ENCODE measurements around the gene HPS4.
A peak's percentile ranks its signal among the peaks of the same experiment; 100 is the strongest.

Gene HPS4

GRCh38 chr22:26466196-26466595, 17.4 kb downstream of the HPS4 start:
- DNase-seq (ENCODE audit: low read depth in 2 of 2) = no peak

DNA sequence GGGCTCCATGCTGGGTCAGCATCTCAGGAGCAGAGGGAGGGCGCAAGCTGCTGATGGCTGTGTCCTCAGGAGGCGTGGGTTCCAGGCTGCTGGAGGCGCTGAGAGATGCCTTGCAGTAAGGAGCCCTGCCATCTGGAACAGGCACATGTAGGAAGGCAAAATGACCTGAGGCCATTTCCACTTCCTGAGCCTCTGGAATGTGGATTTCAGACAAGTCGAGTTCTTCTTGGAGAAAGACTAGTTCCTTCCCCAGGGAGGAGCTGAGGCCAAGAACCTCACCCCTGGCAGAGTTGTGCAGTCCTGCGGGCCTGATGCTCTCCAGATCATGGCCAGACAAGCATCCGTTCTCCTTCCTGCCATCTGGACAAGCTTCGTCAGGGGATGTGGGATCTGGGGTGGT, 19.3 kb downstream of the HPS4 start:
- no peak for DNase-seq (ENCODE audit: low read depth in 2 of 2)

DNA sequence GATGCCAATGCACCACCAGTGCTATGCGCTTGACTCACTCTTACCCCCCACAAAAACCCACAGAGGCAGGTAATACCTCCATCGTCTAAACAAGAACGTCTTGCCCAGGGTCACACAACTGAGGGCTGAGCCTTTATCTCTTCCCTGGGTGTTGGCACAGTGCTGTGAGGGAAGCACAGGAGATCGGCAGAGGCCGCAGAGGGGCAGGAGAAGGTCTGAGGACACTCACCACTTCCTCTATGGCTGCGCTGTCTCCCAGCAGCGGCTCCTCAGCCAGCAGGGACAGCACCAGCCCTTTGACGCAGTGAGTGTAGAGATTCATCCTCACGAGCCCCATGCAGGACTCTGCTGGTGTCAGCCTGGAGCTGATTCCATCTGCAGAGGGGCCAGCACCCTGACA, 19.9 kb downstream of the HPS4 start:
- DNase-seq (ENCODE audit: low read depth in 2 of 2) = no peak

- DNase-seq (ENCODE audit: low read depth in 2 of 2) = no peak
Measured at GRCh38 chr22:26463101-26463661, 20.4 kb downstream of the HPS4 start.

GRCh38 chr22:26462641-26463040, 20.9 kb downstream of the HPS4 start:
- no peak for DNase-seq (ENCODE audit: low read depth in 2 of 2)

DNA sequence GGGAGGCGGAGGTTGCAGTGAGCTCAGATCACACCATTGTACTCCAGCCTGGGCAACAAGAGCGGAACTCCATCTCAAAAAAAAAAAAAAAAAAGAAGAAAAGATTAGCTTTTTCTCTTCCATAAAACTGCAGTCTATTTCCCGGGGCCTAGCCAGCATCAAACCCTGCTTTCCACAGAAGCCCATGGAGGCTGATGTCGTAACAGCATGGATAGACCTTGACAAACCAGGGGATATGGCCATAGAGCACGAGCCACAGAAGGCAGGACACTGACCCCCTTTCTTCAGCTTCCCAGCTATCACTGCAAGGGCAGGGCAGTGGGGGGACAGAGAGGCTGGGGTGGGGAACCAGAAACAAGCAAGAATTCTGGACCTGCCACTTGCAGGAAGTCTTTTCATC, 21.5 kb downstream of the HPS4 start:
- no peak for DNase-seq (ENCODE audit: low read depth in 2 of 2)

DNA sequence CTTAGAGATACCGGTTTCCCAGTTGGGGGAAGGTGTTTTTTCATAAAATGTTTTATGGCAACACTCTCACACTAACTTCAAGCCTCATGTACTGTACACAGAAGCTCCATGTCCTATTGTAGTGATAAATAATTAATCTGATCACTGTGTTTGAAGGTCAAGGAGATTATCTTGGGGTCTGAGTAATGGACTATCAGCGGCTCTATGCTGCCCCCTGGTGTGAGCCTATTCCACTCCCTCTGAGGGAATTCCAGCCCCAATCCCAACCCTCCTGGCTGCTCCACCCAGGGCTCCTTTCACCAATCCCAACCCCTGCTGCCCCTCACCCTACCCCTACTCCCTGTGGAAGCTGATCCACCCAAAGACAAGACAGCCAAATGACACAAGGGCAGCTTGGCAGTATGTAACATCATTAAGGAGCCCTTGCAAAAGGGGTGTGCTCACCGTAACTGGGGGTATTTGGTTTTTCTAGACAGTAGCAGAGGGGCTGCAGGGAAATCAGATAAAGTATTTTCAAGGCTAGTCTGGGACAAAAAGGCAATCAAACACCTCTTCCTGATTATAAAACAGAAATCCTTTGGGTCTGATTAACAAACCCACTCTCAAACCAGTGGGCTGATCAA, 22.3 kb downstream of the HPS4 start:
- peak in 1 of 2 donors; percentile 12 for DNase-seq (ENCODE audit: low read depth in 2 of 2)

DNA sequence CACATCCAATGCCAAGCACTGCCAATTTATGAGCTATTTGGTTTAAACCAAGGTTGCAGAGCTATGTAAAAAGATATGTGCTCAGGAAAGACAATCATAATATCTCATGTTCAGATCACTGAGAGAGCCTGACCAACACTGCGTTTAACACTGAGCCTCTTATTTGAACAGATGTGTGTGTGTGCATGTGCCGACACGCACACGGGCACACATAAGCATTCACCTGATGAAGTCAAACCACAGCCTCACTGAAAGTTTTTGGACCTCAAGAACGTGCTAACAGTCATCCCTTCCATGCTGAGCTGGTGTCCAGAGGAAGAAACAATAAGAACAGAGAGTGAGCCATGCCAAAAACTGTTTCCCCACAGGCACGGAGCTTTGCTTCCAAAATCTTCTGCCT, 23.4 kb downstream of the HPS4 start:
- DNase-seq (ENCODE audit: low read depth in 2 of 2) = no peak

DNA sequence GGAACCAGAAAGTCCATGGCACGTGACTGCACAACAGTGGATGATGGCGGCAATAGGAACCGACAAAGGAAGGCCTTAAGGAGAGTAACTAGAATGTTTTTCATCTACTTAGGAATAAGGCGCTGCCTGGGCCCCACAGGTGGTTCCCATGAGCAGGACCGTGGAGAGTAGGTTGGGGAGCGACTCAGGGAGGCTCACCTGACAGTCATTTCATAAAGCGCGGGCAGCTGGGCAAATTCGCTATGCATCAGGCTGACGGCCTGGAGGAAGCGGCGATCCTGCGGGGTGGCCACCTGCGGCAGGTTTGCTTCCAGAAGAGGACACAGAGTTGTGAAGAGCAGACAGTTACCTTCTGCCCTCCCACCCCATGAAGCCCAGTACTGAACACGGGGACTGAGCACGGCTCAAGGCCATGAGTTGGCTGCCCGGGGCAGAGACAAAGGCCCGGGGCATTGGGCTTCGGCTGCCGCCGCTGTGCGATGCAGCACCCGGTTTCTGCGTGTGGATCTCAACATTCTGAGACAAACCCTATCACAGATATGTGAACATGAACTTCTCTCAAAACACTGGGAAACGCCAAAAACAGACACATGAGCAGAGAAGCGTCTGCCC, 25.8 kb downstream of the HPS4 start:
- no peak for DNase-seq (ENCODE audit: low read depth in 2 of 2)

DNA sequence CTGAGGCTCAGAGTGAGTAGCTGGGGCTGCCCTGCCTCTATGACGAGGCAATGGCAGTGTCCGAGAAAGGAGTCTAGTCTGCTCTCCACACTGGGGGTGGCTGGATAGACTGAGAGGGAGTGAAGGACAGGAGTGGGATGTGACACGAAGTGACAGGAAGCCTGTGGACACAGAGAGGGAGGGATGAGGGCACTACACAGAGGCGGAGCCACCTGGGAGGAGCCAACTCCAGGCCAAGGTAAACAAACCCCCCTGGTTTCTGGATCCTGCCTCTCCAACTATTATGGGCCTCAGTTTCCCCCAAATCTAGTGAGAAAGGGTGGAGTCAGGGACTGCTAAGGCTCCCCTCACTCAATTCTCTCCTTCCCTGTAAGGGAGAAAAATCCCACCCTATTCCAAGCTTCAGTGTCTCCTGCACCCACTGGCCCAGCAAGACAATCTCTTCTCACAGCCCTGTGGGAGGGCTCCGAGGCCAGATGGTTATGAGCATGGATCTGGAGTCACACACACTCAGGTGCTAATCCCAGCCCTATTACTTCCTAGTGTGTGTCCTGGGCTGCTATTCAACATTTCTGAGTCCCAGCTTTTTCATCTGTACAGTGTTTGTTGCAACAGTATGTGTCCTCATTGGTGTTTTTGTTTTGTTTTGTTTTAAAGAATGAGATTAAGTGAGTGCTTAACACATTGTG, 29.6 kb downstream of the HPS4 start:
- DNase-seq (ENCODE audit: low read depth in 2 of 2) = no peak

GRCh38 chr22:26453216-26453615, 30.4 kb downstream of the HPS4 start:
- no peak for DNase-seq (ENCODE audit: low read depth in 2 of 2)

GRCh38 chr22:26452236-26453016, 31.2 kb downstream of the HPS4 start:
- no peak for DNase-seq (ENCODE audit: low read depth in 2 of 2)

GRCh38 chr22:26450453-26451185, 33.0 kb downstream of the HPS4 start:
- DNase-seq (ENCODE audit: low read depth in 2 of 2) = no peak

DNA sequence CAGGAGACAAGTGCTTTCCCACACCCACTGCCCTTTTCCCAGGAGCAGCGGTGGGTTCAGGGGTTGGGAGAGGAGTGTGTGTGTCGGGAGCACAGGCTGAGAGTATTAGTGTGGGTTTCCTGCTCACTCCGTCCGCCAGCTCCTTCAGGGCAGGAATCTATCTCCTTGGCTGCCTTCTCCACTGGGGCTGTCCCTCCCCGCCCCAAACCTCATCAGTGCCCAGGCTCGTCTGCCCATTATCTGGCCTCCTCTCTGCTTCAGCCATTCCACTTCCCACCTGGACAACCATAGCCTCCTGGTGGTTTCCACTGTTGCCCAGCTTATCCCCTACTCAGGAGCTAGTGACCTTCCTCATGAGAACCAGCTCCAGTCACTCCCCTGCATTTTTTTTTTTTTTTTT, 34.6 kb downstream of the HPS4 start:
- DNase-seq (ENCODE audit: low read depth in 2 of 2) = no peak

DNA sequence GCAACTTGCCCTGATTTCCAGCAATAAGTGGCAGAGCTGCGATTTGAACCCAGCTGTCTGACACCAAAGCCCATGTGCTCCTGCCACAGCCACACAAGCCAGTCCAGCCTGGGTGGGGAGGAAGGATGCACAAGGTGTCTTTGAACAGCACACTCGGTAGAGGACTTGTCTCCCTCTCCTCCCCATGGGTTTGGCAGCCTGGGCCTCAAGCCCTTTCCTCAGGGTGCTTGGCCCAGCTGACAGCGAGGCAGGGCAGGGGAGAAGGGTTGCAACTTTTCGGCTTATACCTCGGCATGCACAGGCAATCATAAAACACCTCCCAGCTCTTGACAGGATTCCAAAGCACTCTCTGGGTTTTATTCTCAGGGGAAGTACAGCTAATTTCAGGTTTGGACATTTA, 35.2 kb downstream of the HPS4 start:
- DNase-seq (ENCODE audit: low read depth in 2 of 2) = no peak

DNA sequence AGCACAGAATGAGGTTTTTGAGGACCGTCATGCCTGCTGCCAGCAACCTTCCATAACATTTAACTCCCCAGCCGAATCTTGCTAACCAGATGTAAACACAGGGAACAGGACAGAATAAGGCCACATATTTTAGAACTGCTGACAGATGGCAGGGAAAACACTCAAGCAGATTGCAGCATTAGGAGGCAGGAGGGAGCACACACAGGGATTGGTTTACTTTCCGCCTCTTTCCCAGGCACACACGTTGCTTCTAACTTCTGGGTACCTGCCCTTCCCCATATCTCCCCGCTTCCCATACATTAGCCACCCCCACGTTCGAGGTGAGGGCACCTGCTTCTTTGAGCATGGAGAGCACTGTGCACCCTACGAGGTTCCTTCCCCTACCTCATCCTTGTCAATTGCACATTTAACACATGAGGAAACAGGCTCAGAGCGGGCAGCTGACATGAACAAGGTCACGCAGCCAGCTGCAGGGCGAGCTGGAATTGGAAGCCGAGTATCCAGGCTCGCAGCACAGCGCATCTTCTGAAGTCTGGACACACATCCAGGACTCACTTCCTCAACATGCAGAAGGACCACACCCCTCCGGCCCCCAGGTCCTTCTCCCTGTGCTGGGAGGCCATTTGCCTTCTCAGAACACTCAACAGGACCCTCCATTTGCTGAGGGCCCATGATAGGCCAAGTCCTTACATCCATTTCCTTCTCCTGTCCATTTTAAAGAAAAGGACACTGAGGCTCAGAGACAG, 35.8 kb downstream of the HPS4 start:
- no peak for DNase-seq (ENCODE audit: low read depth in 2 of 2)

DNA sequence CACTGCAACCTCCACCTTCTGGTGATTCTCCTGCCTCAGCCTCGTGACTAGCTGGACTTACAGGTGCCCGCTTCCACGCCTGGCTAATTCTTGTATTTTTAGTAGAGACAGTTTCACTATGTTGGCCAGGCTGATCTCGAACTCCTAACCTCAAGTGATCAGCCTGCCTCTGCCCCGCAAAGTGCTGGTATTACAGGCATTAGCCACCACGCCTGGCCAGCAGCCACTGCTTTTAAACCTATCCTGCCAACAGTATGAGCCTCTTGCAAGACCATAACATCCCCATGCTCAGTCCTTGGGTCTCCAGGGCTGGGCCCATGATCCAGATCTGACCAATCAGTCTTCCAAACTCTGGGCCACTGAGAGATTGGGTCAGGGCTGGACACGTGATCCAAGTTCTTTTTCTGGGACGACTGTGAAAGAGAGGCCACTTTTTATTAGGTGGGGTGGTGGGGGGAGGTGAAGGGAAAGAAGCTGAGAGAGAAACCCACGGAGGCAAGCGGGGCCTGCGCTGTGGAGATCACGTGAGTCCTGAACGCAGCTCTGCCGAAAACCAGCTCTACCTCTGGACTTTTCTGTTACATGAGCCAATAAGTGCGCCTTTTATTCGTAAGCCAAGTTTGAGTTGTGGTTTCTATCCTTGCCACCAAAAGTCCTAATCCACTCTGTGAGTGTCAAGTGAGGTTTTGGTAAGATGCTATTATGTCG, 36.6 kb downstream of the HPS4 start:
- DNase-seq (ENCODE audit: low read depth in 2 of 2) = no peak

GRCh38 chr22:26445577-26446275, 37.9 kb downstream of the HPS4 start:
- no peak for DNase-seq (ENCODE audit: low read depth in 2 of 2)

DNA sequence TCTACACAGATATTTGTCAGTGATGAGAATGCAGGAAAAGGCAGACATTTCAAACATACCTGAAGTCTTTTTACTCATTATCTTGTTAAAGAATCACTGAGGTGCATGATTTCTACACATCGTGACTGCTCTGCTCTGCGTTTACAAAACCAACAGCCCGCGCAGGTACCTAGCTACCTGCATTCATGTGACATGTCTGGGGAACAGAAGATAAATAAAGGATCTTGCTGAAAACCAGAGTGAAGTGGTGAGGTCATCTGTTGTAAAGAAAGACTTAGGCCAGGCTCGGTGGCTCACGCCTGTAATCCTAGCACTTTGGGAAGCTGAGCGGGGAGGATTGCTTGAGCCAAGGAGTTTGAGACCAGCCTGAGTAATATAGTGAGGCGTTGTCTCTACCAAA, 38.8 kb downstream of the HPS4 start:
- no peak for DNase-seq (ENCODE audit: low read depth in 2 of 2)

Measured in stimulated activated CD8-positive, alpha-beta memory T cell treated with anti-CD3 and anti-CD28 coated beads, Interleukin-2, amount 100 ng/mL, for 1 hour (primary cell).